ENCODE results near the gene DLX6.

DLX6 gene

GRCh38 chr7:97005183-97006054 lies at the start of gene DLX6:
TSS of gene DLX6 (plus strand) at chr7:97005553. CDS start at chr7:97005978, 425 bp downstream.
- no peak for TF ChIP-seq CTCF (IDR thresholded peaks at IDR 0.05)

GRCh38 chr7:96959135-96959534 lies 46.2 kb upstream of the DLX6 start:
- TF ChIP-seq CTCF (IDR thresholded peaks at IDR 0.05) = no peak

GRCh38 chr7:96962221-96962885 lies 43.0 kb upstream of the DLX6 start:
- no peak for TF ChIP-seq CTCF (IDR thresholded peaks at IDR 0.05)

- TF ChIP-seq CTCF (IDR thresholded peaks at IDR 0.05) = no peak
Observed at GRCh38 chr7:96968981-96969380, 36.4 kb upstream of the DLX6 start.

GRCh38 chr7:96970739-96971138 lies 34.6 kb upstream of the DLX6 start:
- TF ChIP-seq CTCF (IDR thresholded peaks at IDR 0.05) = no peak

- TF ChIP-seq CTCF (IDR thresholded peaks at IDR 0.05) = no peak
Observed at GRCh38 chr7:96973986-96974385, 31.4 kb upstream of the DLX6 start.

- no peak for TF ChIP-seq CTCF (IDR thresholded peaks at IDR 0.05)
Observed at GRCh38 chr7:96976106-96976505, 29.2 kb upstream of the DLX6 start.

Data from LNCAP (cell line).